HepG2 (cell line): Measurements from ENCODE around the gene HSPA5. TPM values are rescaled to one million over a fixed set of nuclear protein-coding genes. Genes with fewer than 3 reads are reported as not detected.

Experiments used
- ATF7-NPFF ChIP-seq: sonication (generic); formaldehyde crosslinking; IDR thresholded peaks from 2 replicates; pipeline ENCODE4 v1.8.1; 2023; ENCODE audit warnings: mild to moderate bottlenecking, low read depth, missing genetic modification reagents, moderate library complexity
- EEA1 ChIP-seq: sonication (generic); formaldehyde crosslinking; IDR thresholded peaks from 2 replicates; pipeline ENCODE4 v1.5.1; 2020; ENCODE audit warnings: mild to moderate bottlenecking, missing genetic modification reagents, borderline replicate concordance
- ELF4 ChIP-seq: sonication (generic); formaldehyde crosslinking; IDR thresholded peaks from 2 replicates; pipeline ENCODE4 v1.5.0; 2020; ENCODE audit warnings: missing genetic modification reagents, mild to moderate bottlenecking, moderate library complexity, borderline replicate concordance
- GFI1 ChIP-seq: sonication (generic); formaldehyde crosslinking; IDR thresholded peaks from 2 replicates; pipeline ENCODE4 v1.5.0; 2020; ENCODE audit warnings: missing genetic modification reagents, mild to moderate bottlenecking, borderline replicate concordance
- GPN1 ChIP-seq: sonication (generic); formaldehyde crosslinking; IDR thresholded peaks from 2 replicates; pipeline ENCODE4 v1.5.1; 2020; ENCODE audit warnings: missing genetic modification reagents, borderline replicate concordance
- HNRNPK ChIP-seq: fragments of 200-400 bp; formaldehyde crosslinking; IDR thresholded peaks from 2 replicates; pipeline ENCODE4 v1.6.1; 2018; ENCODE audit warnings: low read length, low read depth, moderate library complexity, mild to moderate bottlenecking; ENCODE audit not compliant: poor library complexity, severe bottlenecking
- LRRFIP1 ChIP-seq: sonication (generic); formaldehyde crosslinking; conservative IDR thresholded peaks from 2 replicates; pipeline ENCODE4 v1.4.0; 2020; ENCODE audit warnings: missing genetic modification reagents
- NAIF1 ChIP-seq: sonication (generic); formaldehyde crosslinking; IDR thresholded peaks from 2 replicates; pipeline ENCODE4 v1.5.0; 2020; ENCODE audit warnings: mild to moderate bottlenecking, missing genetic modification reagents, borderline replicate concordance
- NR2F1 ChIP-seq, 2 experiments: fragments of 450-650 bp in 1 of 2; formaldehyde crosslinking in 1 of 2; IDR thresholded peaks; 2 replicates each; pipeline versions ENCODE4 v1.5.0 to v1.6.1; 2016 to 2020; ENCODE audit warnings: mild to moderate bottlenecking in 1 of 2, missing compliant biosample characterization in 1 of 2, missing genetic modification reagents in 1 of 2, moderate library complexity in 1 of 2
- PHF20 ChIP-seq: sonication (generic); formaldehyde crosslinking; IDR thresholded peaks from 2 replicates; pipeline ENCODE4 v1.5.0; 2020; ENCODE audit warnings: mild to moderate bottlenecking, missing genetic modification reagents
- POGZ ChIP-seq: sonication (generic); formaldehyde crosslinking; IDR thresholded peaks from 2 replicates; pipeline ENCODE4 v1.4.0; 2020; ENCODE audit warnings: mild to moderate bottlenecking, missing genetic modification reagents
- POLR2AphosphoS2 ChIP-seq: IDR thresholded peaks from 2 replicates; pipeline ENCODE4 v1.6.1; 2011; ENCODE audit warnings: low read depth, low read length, improper control_type of control experiment
- RAD21 ChIP-seq: fragments of 450-650 bp; formaldehyde crosslinking; IDR thresholded peaks from 2 replicates; pipeline ENCODE4 v1.5.0; 2020; ENCODE audit warnings: mild to moderate bottlenecking
- RXRB ChIP-seq: IDR thresholded peaks from 2 replicates; pipeline ENCODE4 v1.6.1; 2016; ENCODE audit warnings: borderline replicate concordance, missing genetic modification reagents, missing compliant biosample characterization
- SIX4 ChIP-seq: sonication (generic); formaldehyde crosslinking; IDR thresholded peaks from 2 replicates; pipeline ENCODE4 v1.4.0; 2020; ENCODE audit warnings: missing genetic modification reagents
- THYN1 ChIP-seq: sonication (generic); formaldehyde crosslinking; IDR thresholded peaks from 2 replicates; pipeline ENCODE4 v1.8.1; 2023; ENCODE audit warnings: low read depth, mild to moderate bottlenecking, moderate library complexity, missing genetic modification reagents, borderline replicate concordance
- ZBTB1 ChIP-seq: sonication (generic); formaldehyde crosslinking; IDR thresholded peaks from 2 replicates; pipeline ENCODE4 v1.4.0; 2020; ENCODE audit warnings: missing genetic modification reagents, borderline replicate concordance
- ZFP36 ChIP-seq: fragments of 150-350 bp; IDR thresholded peaks from 2 replicates; pipeline ENCODE4 v1.6.1; 2018; ENCODE audit warnings: borderline replicate concordance, low read length, low read depth; ENCODE audit not compliant: partially characterized antibody
- ZNF234 ChIP-seq: sonication (generic); formaldehyde crosslinking; conservative IDR thresholded peaks from 2 replicates; pipeline ENCODE4 v1.5.1; 2020; ENCODE audit warnings: mild to moderate bottlenecking, missing genetic modification reagents
- ZSCAN20 ChIP-seq: sonication (generic); formaldehyde crosslinking; IDR thresholded peaks from 2 replicates; pipeline ENCODE4 v1.4.0; 2020; ENCODE audit warnings: missing genetic modification reagents, mild to moderate bottlenecking, borderline replicate concordance
- ZSCAN21 ChIP-seq: sonication (generic); formaldehyde crosslinking; IDR thresholded peaks from 2 replicates; pipeline ENCODE4 v1.8.0; 2022; ENCODE audit warnings: mild to moderate bottlenecking, missing genetic modification reagents, moderate library complexity, borderline replicate concordance
- polyA plus RNA-seq, 8 experiments: library from polyadenylated mRNA; depleted of rRNA in 3 of 8; stranded (reverse) in 7 of 8; unstranded in 1 of 8; fragments of >200 nt; fragmentation: Illumina TruSeq in 4 of 8; extraction: Trizol in 4 of 8; gene quantifications; 2 replicates each; pipeline versions ENCODE4 v1.2.1 to v1.2.3, GENCODE V29; 2011 to 2016; ENCODE audit warnings: low read depth in 4 of 8, missing spikeins in 1 of 8, mixed read lengths in 1 of 8; ENCODE audit not compliant: insufficient read depth in 1 of 8
- total RNA-seq, 5 experiments: library from RNA; depleted of rRNA; stranded (reverse); fragments of >200 nt; fragmentation: Illumina TruSeq; extraction: Trizol; gene quantifications; 2 replicates each; pipeline ENCODE4 v1.2.3, GENCODE V29; 2016; ENCODE audit warnings: low read depth in 1 of 5
- TF ChIP-seq, protein P1 (sequence below): sonication (generic); formaldehyde crosslinking; IDR thresholded peaks from 2 replicates; pipeline ENCODE4 v1.8.1; 2023; ENCODE audit warnings: mild to moderate bottlenecking, missing genetic modification reagents, borderline replicate concordance
- TF ChIP-seq, protein P2 (sequence below): sonication (generic); formaldehyde crosslinking; IDR thresholded peaks from 2 replicates; pipeline ENCODE4 v1.4.0; 2020; ENCODE audit warnings: mild to moderate bottlenecking, missing genetic modification reagents
- TF ChIP-seq, protein P3 (sequence below): sonication (generic); formaldehyde crosslinking; IDR thresholded peaks from 2 replicates; pipeline ENCODE4 v1.8.0; 2022; ENCODE audit warnings: mild to moderate bottlenecking, missing genetic modification reagents, borderline replicate concordance

Gene HSPA5
- total and polyA plus RNA-seq, 2 of the 13 experiments (the other 11 are each of a cell fraction or from before 2014, with no cell fraction given) = 201 to 206 TPM

- TF ChIP-seq LRRFIP1 (CRISPR knock-in tag) = no peak
- TF ChIP-seq ZSCAN20 (CRISPR knock-in tag) = no peak
- TF ChIP-seq GFI1 (CRISPR knock-in tag) = no peak
- TF ChIP-seq ZNF234 (CRISPR knock-in tag) = no peak
- TF ChIP-seq ZFP36 = no peak
- TF ChIP-seq, protein P1, sequence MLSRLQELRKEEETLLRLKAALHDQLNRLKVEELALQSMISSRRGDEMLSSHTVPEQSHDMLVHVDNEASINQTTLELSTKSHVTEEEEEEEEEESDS (CRISPR knock-in tag) = no peak
- no peak for TF ChIP-seq THYN1 (CRISPR knock-in tag)
- TF ChIP-seq SIX4 = peak; percentile 59; the same call in 1 of the 2 replicates
- no peak for TF ChIP-seq GPN1
- peak; percentile 59; the same call in 1 of the 2 replicates for TF ChIP-seq ATF7-NPFF (CRISPR knock-in tag)
- no peak for TF ChIP-seq HNRNPK
- TF ChIP-seq NAIF1 (CRISPR knock-in tag) = peak; percentile 87; the same call in 1 of the 2 replicates
- TF ChIP-seq ELF4 (CRISPR knock-in tag) = no peak
- peak; percentile 88 for TF ChIP-seq PHF20
- no peak for TF ChIP-seq POLR2AphosphoS2
- TF ChIP-seq EEA1 (CRISPR knock-in tag) = peak; percentile 64; the same call in 1 of the 2 replicates
- TF ChIP-seq RXRB (CRISPR knock-in tag) = peak; percentile 72; the same call in 1 of the 2 replicates
- peak; percentile 60; the same call in 1 of the 2 replicates for TF ChIP-seq ZSCAN21 (CRISPR knock-in tag)
- TF ChIP-seq POGZ (CRISPR knock-in tag) = peak; percentile 77
- TF ChIP-seq, protein P2, sequence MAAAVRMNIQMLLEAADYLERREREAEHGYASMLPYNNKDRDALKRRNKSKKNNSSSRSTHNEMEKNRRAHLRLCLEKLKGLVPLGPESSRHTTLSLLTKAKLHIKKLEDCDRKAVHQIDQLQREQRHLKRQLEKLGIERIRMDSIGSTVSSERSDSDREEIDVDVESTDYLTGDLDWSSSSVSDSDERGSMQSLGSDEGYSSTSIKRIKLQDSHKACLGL (CRISPR knock-in tag) = no peak; the same call in 1 of the 2 replicates
- TF ChIP-seq, protein P3, sequence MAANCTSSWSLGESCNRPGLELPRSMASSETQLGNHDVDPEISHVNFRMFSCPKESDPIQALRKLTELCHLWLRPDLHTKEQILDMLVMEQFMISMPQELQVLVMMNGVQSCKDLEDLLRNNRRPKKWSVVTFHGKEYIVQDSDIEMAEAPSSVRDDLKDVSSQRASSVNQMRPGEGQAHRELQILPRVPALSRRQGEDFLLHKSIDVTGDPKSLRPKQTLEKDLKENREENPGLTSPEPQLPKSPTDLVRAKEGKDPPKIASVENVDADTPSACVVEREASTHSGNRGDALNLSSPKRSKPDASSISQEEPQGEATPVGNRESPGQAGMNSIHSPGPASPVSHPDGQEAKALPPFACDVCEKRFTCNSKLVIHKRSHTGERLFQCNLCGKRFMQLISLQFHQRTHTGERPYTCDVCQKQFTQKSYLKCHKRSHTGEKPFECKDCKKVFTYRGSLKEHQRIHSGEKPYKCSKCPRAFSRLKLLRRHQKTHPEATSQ (CRISPR knock-in tag) = peak; percentile 58; the same call in 1 of the 2 replicates
- TF ChIP-seq ZBTB1 = no peak
- no peak for TF ChIP-seq NR2F1 (CRISPR knock-in tag; IDR thresholded peaks at IDR 0.05)
- TF ChIP-seq RAD21 (CRISPR knock-in tag) = peak; percentile 31; the same call in 1 of the 2 replicates
These were observed 51.5 kb downstream of the HSPA5 start, which contains the start of gene PPP6C (continued) for GRCh38 chr9:125189361-125190289.
